Measurements from ENCODE around the gene QSOX1. TPM values are rescaled to one million over a fixed set of nuclear protein-coding genes. Genes with fewer than 3 reads are reported as not detected.

Gene QSOX1
- total and polyA plus RNA-seq, 2 of the 4 experiments (the other 2 are of a cell fraction), result 102 to 791 TPM

DNA sequence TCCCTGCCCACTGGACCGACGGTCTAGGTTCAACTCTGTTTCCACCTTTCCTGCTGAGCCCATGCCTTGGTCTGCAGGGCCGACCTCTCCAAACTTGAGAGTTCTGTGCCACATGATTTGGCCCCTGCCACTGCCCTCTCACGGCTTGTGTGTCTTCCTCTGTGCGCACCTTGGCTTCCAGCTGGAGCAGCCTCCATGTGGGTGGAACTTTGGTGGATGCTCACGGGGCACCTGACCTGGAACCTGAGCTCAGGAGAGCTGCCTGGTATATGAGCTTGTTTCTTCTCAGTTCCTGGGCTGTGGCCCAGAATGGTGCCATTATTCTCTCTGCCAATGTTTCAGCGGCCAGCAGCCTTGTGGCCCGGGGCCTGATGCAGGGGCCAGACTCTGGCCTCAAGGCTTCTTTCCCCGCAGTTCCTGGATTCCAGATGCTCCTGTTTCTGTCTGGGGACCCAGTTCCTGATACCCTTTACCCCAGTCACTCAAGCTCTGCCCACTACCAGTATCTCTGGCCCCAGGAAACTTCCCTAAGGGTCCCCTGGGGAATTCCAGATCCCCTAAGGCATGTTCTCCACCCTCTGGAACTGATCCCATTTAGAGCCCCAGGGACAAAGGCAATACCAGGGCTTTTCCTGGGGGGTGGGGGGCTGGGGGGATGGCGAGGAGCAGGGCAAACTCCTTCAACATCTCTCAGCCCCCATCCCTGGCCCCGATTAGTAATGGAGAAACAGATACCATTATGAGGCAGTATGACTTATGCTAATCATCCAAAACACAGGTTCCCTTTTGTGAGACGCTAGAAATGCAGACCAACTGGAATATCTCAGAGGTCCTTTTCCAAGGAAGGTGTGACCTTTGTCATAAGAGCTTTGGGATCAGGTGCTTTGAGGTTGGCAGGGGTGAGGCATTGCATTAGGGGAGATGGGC is 11.1 kb downstream of the QSOX1 start (continued):
- no peak for TF ChIP-seq CTCF (conservative IDR thresholded peaks at IDR 0.05; ENCODE audit: low read depth, low read length)

DNA sequence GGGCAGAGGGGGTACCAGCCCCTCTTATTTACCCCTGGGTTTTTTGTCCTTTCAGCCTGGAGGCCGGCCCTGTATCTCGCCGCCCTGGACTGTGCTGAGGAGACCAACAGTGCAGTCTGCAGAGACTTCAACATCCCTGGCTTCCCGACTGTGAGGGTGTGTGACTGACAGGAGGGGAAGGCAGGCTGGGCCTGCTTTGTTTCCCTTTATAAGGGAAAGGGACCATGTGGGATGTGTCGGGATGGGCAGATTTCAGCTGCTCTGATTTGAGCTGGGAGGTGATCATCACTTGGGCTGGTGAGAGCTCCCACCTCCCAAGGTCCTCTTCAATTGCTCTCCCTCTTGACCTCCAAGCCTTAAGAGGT is 11.7 kb downstream of the QSOX1 start:
- Histone ChIP-seq H3K27ac (ENCODE audit: insufficient read depth, low read length) (no peak overlapping the region), H3K23ac (ENCODE audit: low read depth, low read length) (no peak overlapping the region), H2BK20ac (ENCODE audit: low read depth, low read length) (no peak overlapping the region), H2BK120ac (ENCODE audit: low read depth, low read length) (no peak overlapping the region), H3K79me1 (ENCODE audit: low read depth in 1 of 2, low read length in 2 of 2) (peaks cover 59 to 89% of the 10 kb centered on the region in 2 experiments), H4K91ac (ENCODE audit: insufficient read depth, low read depth, low read length) (no peak overlapping the region), H3K4me1 (ENCODE audit: control insufficient read depth, insufficient read depth, low read length) (peaks cover 57% of the 10 kb centered on the region), H3K27me3 (ENCODE audit: control insufficient read depth, insufficient read depth, low read length) (no peaks in the 10 kb centered on the region), H2BK15ac (ENCODE audit: low read depth, low read length) (no peak overlapping the region), H2AK5ac (ENCODE audit: low read depth, low read length) (no peak overlapping the region), H3K4me3 (ENCODE audit: insufficient read depth, low read depth, low read length) (no peak overlapping the region), H3K56ac (ENCODE audit: extremely low read depth, insufficient read depth, low read length) (no peak overlapping the region), H3K9me1 (ENCODE audit: insufficient read depth, low read length) (peaks cover 57% of the 10 kb centered on the region), H3K9me3 (ENCODE audit: control insufficient read depth, insufficient read depth, low read length) (no peaks in the 10 kb centered on the region), H4K5ac (ENCODE audit: low read depth, low read length) (no peak overlapping the region), H2BK5ac (ENCODE audit: low read depth, low read length, poor library complexity, severe bottlenecking) (no peak overlapping the region), H3K14ac (replicated peaks; ENCODE audit: low read depth, low read length) (no peak overlapping the region), H3K36me3 (ENCODE audit: control insufficient read depth, insufficient read depth, low read length) (peaks cover 76% of the 10 kb centered on the region), H2AK9ac (replicated peaks; ENCODE audit: low read depth, low read length, poor library complexity) (no peak overlapping the region), H3K18ac (ENCODE audit: low read depth, low read length) (no peak overlapping the region), H3K4me2 (ENCODE audit: low read depth, low read length) (no peak overlapping the region), H2AFZ (replicated peaks; ENCODE audit: low read length, poor library complexity) (no peak overlapping the region), H4K20me1 (ENCODE audit: insufficient read depth, low read length) (peaks cover 100% of the 10 kb centered on the region), H3K4ac (ENCODE audit: low read depth, low read length) (no peak overlapping the region), H3K9ac (ENCODE audit: low read depth, low read length) (0 out of 2 replicates have a peak overlapping the region, but pooled peaks have one; percentile 17), H4K8ac (ENCODE audit: low read depth in 2 of 2, low read length in 2 of 2) (no peak overlapping the region)
- in situ Hi-C loops (cut with MboI; ENCODE audit: low sequenced_read_pairs) (loop anchor here (25.0 kb wide), 1 partner anchor 454 kb away; no protein-coding TSS in a partner anchor), dilution Hi-C loops (cut with HindIII; ENCODE audit: low sequenced_read_pairs, unreplicated experiment) (loop anchor here (25.0 kb wide), 1 partner anchor 129 kb away; no protein-coding TSS in a partner anchor), intact Hi-C loops (cut with micrococcal nuclease) (no loop called here)
- no CpG with 5 or more reads among the region's 5 CpGs for WGBS, 2 experiments (ENCODE audit: extremely low coverage in 2 of 2, insufficient read length in 1 of 2)
- ChIA-PET CTCF (no interaction called here), POLR2A (ENCODE audit: unreplicated experiment) (no interaction called here)
- BruUV-seq (replicated peaks), result no TSS peak
- no peak for TF ChIP-seq MAZ (IDR thresholded peaks at IDR 0.05; ENCODE audit: borderline replicate concordance, low read depth, low read length)
- no peak for ATAC-seq (ENCODE audit: low read depth)
- no peak for DNase-seq
